Stimulated activated naive CD8-positive, alpha-beta T cell treated with anti-CD3 and anti-CD28 coated beads, Interleukin-15, amount 100 ng/mL, for 72 hours (primary cell): ENCODE data around the gene ROBO1.
"Not testable (repeated sequence)": the region's sequence is repeated elsewhere in the genome, so short reads cannot be mapped to it uniquely, and the experiment has no call there.

Experiments used
- ATAC-seq: fragments of 150-1000 bp; cut with Tn5 transposase; 2 replicates; pipeline ENCODE4 v1.10.0; 2021; ENCODE audit warnings: mild to moderate bottlenecking, moderate library complexity
- DNase-seq, 2 donors: peaks; one replicate each; pipeline ENCODE4 v3.0.0; 2021 to 2022
- H3K27ac Mint-ChIP-seq, 2 donors: one replicate each; pipeline ENCODE4 v1.8.0; 2022; ENCODE audit warnings: mild to moderate bottlenecking in 2 of 2, mixed read lengths in 2 of 2, moderate library complexity in 2 of 2
- H3K27me3 Mint-ChIP-seq: one replicate; pipeline ENCODE4 v1.8.0; 2022; ENCODE audit warnings: mixed read lengths
- H3K4me1 Mint-ChIP-seq: one replicate; pipeline ENCODE4 v1.8.0; 2022; ENCODE audit warnings: mild to moderate bottlenecking, mixed read lengths
- H3K4me3 Mint-ChIP-seq, 2 donors: one replicate each; pipeline ENCODE4 v1.8.0; 2022; ENCODE audit warnings: mild to moderate bottlenecking in 2 of 2, mixed read lengths in 2 of 2, moderate library complexity in 1 of 2
- H3K9me3 Mint-ChIP-seq, 2 donors: one replicate each; pipeline ENCODE4 v1.8.0; 2022; ENCODE audit warnings: mixed read lengths in 2 of 2

The ROBO1 gene

GRCh38 chr3:79204351-79204750 lies 563.4 kb downstream of the ROBO1 start:
- H3K9me3 Mint-ChIP-seq, result peaks cover 0 to 10% of the 10 kb centered on the region in 2 donors
- ATAC-seq, result no peak
- DNase-seq, result no peak
- no peaks in the 10 kb centered on the region for H3K4me1 Mint-ChIP-seq
- no peak overlapping the region for H3K27ac Mint-ChIP-seq
- H3K4me3 Mint-ChIP-seq, result no peak overlapping the region
- no peaks in the 10 kb centered on the region for H3K27me3 Mint-ChIP-seq

- Mint-ChIP-seq H3K4me1 (no peaks in the 10 kb centered on the region), H3K4me3 (no peak overlapping the region), H3K27ac (no peak overlapping the region), H3K27me3 (no peaks in the 10 kb centered on the region), H3K9me3 (peaks cover 6 to 7% of the 10 kb centered on the region in 2 donors)
- no peak for DNase-seq
- ATAC-seq, result no peak
These were observed 564.7 kb downstream of the ROBO1 start for GRCh38 chr3:79203144-79203519.

- H3K4me3 Mint-ChIP-seq, result no peak overlapping the region
- ATAC-seq (no peak), DNase-seq (no peak)
- peaks cover 5 to 9% of the 10 kb centered on the region in 2 donors for H3K9me3 Mint-ChIP-seq
- H3K27me3 Mint-ChIP-seq, result no peaks in the 10 kb centered on the region
- no peaks in the 10 kb centered on the region for H3K4me1 Mint-ChIP-seq
- no peak overlapping the region for H3K27ac Mint-ChIP-seq
These were observed 565.2 kb downstream of the ROBO1 start for GRCh38 chr3:79202471-79203143.

- H3K9me3 Mint-ChIP-seq, result peaks cover 5 to 16% of the 10 kb centered on the region in 2 donors
- ATAC-seq, result no peak
- H3K4me3 Mint-ChIP-seq, result no peak overlapping the region
- DNase-seq, result no peak
- no peaks in the 10 kb centered on the region for H3K27me3 Mint-ChIP-seq
- H3K4me1 Mint-ChIP-seq, result no peaks in the 10 kb centered on the region
- H3K27ac Mint-ChIP-seq, result no peak overlapping the region
These were observed 567.3 kb downstream of the ROBO1 start for GRCh38 chr3:79200456-79200855.

GRCh38 chr3:79199966-79200365 lies 567.8 kb downstream of the ROBO1 start:
- H3K27me3 Mint-ChIP-seq, result no peaks in the 10 kb centered on the region
- no peak overlapping the region for H3K27ac Mint-ChIP-seq
- no peaks in the 10 kb centered on the region for H3K4me1 Mint-ChIP-seq
- DNase-seq, result no peak
- no peak for ATAC-seq
- no peak overlapping the region for H3K4me3 Mint-ChIP-seq
- H3K9me3 Mint-ChIP-seq, result peaks cover 5 to 16% of the 10 kb centered on the region in 2 donors

GRCh38 chr3:79187426-79187825 lies 580.4 kb downstream of the ROBO1 start:
- Mint-ChIP-seq H3K4me3 (no peak overlapping the region), H3K4me1 (no peaks in the 10 kb centered on the region), H3K27me3 (no peaks in the 10 kb centered on the region), H3K9me3 (peaks cover 0 to 2% of the 10 kb centered on the region in 2 donors), H3K27ac (no peak overlapping the region)
- ATAC-seq, result no peak
- DNase-seq, result no peak

- Mint-ChIP-seq H3K9me3 (peaks cover 0 to 12% of the 10 kb centered on the region in 2 donors), H3K27me3 (no peaks in the 10 kb centered on the region), H3K27ac (no peak overlapping the region), H3K4me1 (no peaks in the 10 kb centered on the region), H3K4me3 (no peak overlapping the region)
- DNase-seq (no peak), ATAC-seq (no peak)
These were observed 583.5 kb downstream of the ROBO1 start for GRCh38 chr3:79184251-79184650.

GRCh38 chr3:79183496-79183895 lies 584.3 kb downstream of the ROBO1 start:
- DNase-seq (no peak), ATAC-seq (no peak)
- Mint-ChIP-seq H3K9me3 (peaks cover 0 to 12% of the 10 kb centered on the region in 2 donors), H3K4me3 (no peak overlapping the region), H3K4me1 (no peaks in the 10 kb centered on the region), H3K27me3 (no peaks in the 10 kb centered on the region), H3K27ac (no peak overlapping the region)

- Mint-ChIP-seq H3K4me1 (no peaks in the 10 kb centered on the region), H3K27ac (no peak overlapping the region), H3K4me3 (no peak overlapping the region), H3K9me3 (peaks cover 0 to 12% of the 10 kb centered on the region in 2 donors), H3K27me3 (no peaks in the 10 kb centered on the region)
- ATAC-seq, result no peak
- no peak for DNase-seq
These were observed 589.2 kb downstream of the ROBO1 start for GRCh38 chr3:79178471-79179180.

- peaks cover 0 to 4% of the 10 kb centered on the region in 2 donors for H3K9me3 Mint-ChIP-seq
- ATAC-seq (no peak), DNase-seq (no peak)
- no peaks in the 10 kb centered on the region for H3K4me1 Mint-ChIP-seq
- H3K27ac Mint-ChIP-seq, result no peak overlapping the region
- no peaks in the 10 kb centered on the region for H3K27me3 Mint-ChIP-seq
- no peak overlapping the region for H3K4me3 Mint-ChIP-seq
These were observed 591.9 kb downstream of the ROBO1 start for GRCh38 chr3:79175870-79176269.

- not testable (repeated sequence) for H3K27ac Mint-ChIP-seq, H3K27me3 Mint-ChIP-seq, H3K4me3 Mint-ChIP-seq, ATAC-seq, H3K9me3 Mint-ChIP-seq, DNase-seq, H3K4me1 Mint-ChIP-seq
These were observed 594.5 kb downstream of the ROBO1 start for GRCh38 chr3:79173259-79173658.

GRCh38 chr3:79172241-79172640 lies 595.6 kb downstream of the ROBO1 start:
- peaks cover 0 to 9% of the 10 kb centered on the region in 2 donors for H3K9me3 Mint-ChIP-seq
- ATAC-seq (no peak), DNase-seq (no peak)
- no peak overlapping the region for H3K4me3 Mint-ChIP-seq
- no peaks in the 10 kb centered on the region for H3K27me3 Mint-ChIP-seq
- no peak overlapping the region for H3K27ac Mint-ChIP-seq
- H3K4me1 Mint-ChIP-seq, result no peaks in the 10 kb centered on the region

GRCh38 chr3:79170021-79170420 lies 597.8 kb downstream of the ROBO1 start:
- H3K9me3 Mint-ChIP-seq, result peaks cover 0 to 9% of the 10 kb centered on the region in 2 donors
- DNase-seq (no peak), ATAC-seq (no peak)
- no peak overlapping the region for H3K27ac Mint-ChIP-seq
- no peaks in the 10 kb centered on the region for H3K27me3 Mint-ChIP-seq
- H3K4me1 Mint-ChIP-seq, result no peaks in the 10 kb centered on the region
- H3K4me3 Mint-ChIP-seq, result no peak overlapping the region

GRCh38 chr3:79167651-79168416 lies 600.0 kb downstream of the ROBO1 start:
- ATAC-seq (no peak), DNase-seq (no peak)
- peaks cover 9 to 11% of the 10 kb centered on the region in 2 donors for H3K9me3 Mint-ChIP-seq
- no peaks in the 10 kb centered on the region for H3K27me3 Mint-ChIP-seq
- no peaks in the 10 kb centered on the region for H3K4me1 Mint-ChIP-seq
- no peak overlapping the region for H3K4me3 Mint-ChIP-seq
- no peak overlapping the region for H3K27ac Mint-ChIP-seq

GRCh38 chr3:79162653-79163052 lies 605.1 kb downstream of the ROBO1 start:
- Mint-ChIP-seq H3K9me3 (peaks cover 3 to 11% of the 10 kb centered on the region in 2 donors), H3K4me1 (no peaks in the 10 kb centered on the region), H3K27ac (no peak overlapping the region), H3K4me3 (no peak overlapping the region), H3K27me3 (no peaks in the 10 kb centered on the region)
- ATAC-seq (no peak), DNase-seq (no peak)

GRCh38 chr3:79161941-79162340 lies 605.9 kb downstream of the ROBO1 start:
- no peak overlapping the region for H3K27ac Mint-ChIP-seq
- H3K4me3 Mint-ChIP-seq, result no peak overlapping the region
- H3K9me3 Mint-ChIP-seq, result peaks cover 0 to 11% of the 10 kb centered on the region in 2 donors
- no peaks in the 10 kb centered on the region for H3K4me1 Mint-ChIP-seq
- ATAC-seq (no peak), DNase-seq (no peak)
- H3K27me3 Mint-ChIP-seq, result no peaks in the 10 kb centered on the region
